Spinal cord (tissue), 10 donors: ENCODE results near the gene CTPS2. TPM values are rescaled to one million over a fixed set of nuclear protein-coding genes. Genes with fewer than 3 reads are reported as not detected.

ENCODE experiments used
- DNase-seq, 6 donors: peaks; one replicate each; pipeline versions ENCODE4 v3.0.0 to v3.0.0-alpha.2; 2013 to 2015; ENCODE audit warnings: low spot score in 6 of 6, low read depth in 4 of 6
- H3K27ac ChIP-seq: one replicate; pipeline ENCODE4 v1.5.1; 2013; ENCODE audit warnings: low read depth, low read length, control low read depth
- H3K27me3 ChIP-seq: one replicate; pipeline ENCODE4 v1.6.1; 2013; ENCODE audit warnings: low read length; ENCODE audit not compliant: control insufficient read depth, insufficient read depth
- H3K36me3 ChIP-seq: one replicate; pipeline ENCODE4 v1.6.1; 2013; ENCODE audit warnings: low read length; ENCODE audit not compliant: control insufficient read depth, insufficient read depth
- H3K4me1 ChIP-seq: one replicate; pipeline ENCODE4 v1.6.1; 2013; ENCODE audit warnings: low read length; ENCODE audit not compliant: control insufficient read depth, insufficient read depth
- H3K4me3 ChIP-seq: one replicate; pipeline ENCODE4 v1.5.1; 2013; ENCODE audit warnings: low read depth, low read length, control low read depth
- H3K9me3 ChIP-seq: one replicate; pipeline ENCODE4 v1.6.1; 2013; ENCODE audit warnings: low read length; ENCODE audit not compliant: control insufficient read depth, insufficient read depth
- WGBS: methylation state at CpG from one replicate; pipeline ENCODE4 v1.1.5; 2013; ENCODE audit warnings: missing lambda C conversion rate; ENCODE audit not compliant: insufficient coverage; 5-methylcytosine and 5-hydroxymethylcytosine counted together
- polyA plus RNA-seq, 2 donors: library from polyadenylated mRNA; unstranded; fragments of 120-200 nt; gene quantifications; one replicate each; pipeline ENCODE4 v1.2.1, GENCODE V29; 2013; ENCODE audit not compliant: insufficient read length in 2 of 2
- small RNA-seq: library from RNA; depleted of rRNA; stranded (forward); fragments of <200 nt; gene quantifications from one replicate; pipeline ENCODE3, GENCODE V24; 2014; ENCODE audit warnings: low replicate concordance
- total RNA-seq, 2 donors: library from RNA; depleted of rRNA in 1 of 2; stranded (reverse); fragments of 120-200 nt in 1 of 2; fragments of >200 nt in 1 of 2; gene quantifications; one replicate each; pipeline versions ENCODE4 v1.2.3 to v1.2.4, GENCODE V29; 2013 to 2014
- donor health status: healthy.

The CTPS2 gene
- total and polyA plus RNA-seq, 4 donors: 23.8 to 28.9 (median 26.1) TPM

GRCh38 chrX:16560173-16560572, 152.3 kb downstream of the CTPS2 start:
- Histone ChIP-seq H3K27ac (no peak overlapping the region), H3K9me3 (no peaks in the 10 kb centered on the region), H3K4me3 (no peak overlapping the region), H3K27me3 (peaks cover 24% of the 10 kb centered on the region), H3K4me1 (no peaks in the 10 kb centered on the region), H3K36me3 (no peaks in the 10 kb centered on the region)
- WGBS: 100% methylated on average over 1 of the region's 4 CpGs
- DNase-seq: no peak

GRCh38 chrX:16559206-16559619, 153.3 kb downstream of the CTPS2 start:
- Histone ChIP-seq H3K36me3 (no peaks in the 10 kb centered on the region), H3K27ac (no peak overlapping the region), H3K27me3 (peaks cover 22% of the 10 kb centered on the region), H3K9me3 (no peaks in the 10 kb centered on the region), H3K4me3 (no peak overlapping the region), H3K4me1 (no peaks in the 10 kb centered on the region)
- no CpG with 5 or more reads among the region's 1 CpG for WGBS
- no peak for DNase-seq

DNA sequence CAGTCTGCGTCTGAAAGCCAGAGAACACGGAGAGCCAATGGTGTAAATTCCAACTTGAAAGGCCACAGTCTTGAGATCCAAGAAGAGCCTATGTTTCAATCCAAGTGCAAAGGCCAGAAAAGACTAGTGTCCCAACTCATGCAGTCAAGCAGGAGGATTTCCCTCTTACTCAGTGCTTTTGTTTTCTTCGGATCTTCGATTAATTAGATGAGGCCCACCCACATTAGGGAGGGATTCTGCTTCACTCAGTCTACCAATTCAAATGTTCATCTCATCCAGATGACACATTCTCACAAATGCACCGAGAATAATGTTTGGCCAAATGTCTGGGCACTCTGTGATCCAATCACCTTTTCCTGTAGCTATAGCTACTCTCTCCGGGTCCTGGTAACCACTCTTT, 154.0 kb downstream of the CTPS2 start:
- DNase-seq: no peak
- no peak overlapping the region for H3K4me3 ChIP-seq
- no peaks in the 10 kb centered on the region for H3K9me3 ChIP-seq
- H3K27ac ChIP-seq: no peak overlapping the region
- H3K27me3 ChIP-seq: peaks cover 22% of the 10 kb centered on the region
- no peaks in the 10 kb centered on the region for H3K4me1 ChIP-seq
- WGBS: 91% methylated on average over 6 of the region's 6 CpGs
- H3K36me3 ChIP-seq: no peaks in the 10 kb centered on the region

- no CpG with 5 or more reads among the region's 3 CpGs for WGBS
- Histone ChIP-seq H3K4me3 (no peak overlapping the region), H3K27me3 (peaks cover 27% of the 10 kb centered on the region), H3K27ac (no peak overlapping the region), H3K9me3 (no peaks in the 10 kb centered on the region), H3K36me3 (no peaks in the 10 kb centered on the region), H3K4me1 (no peaks in the 10 kb centered on the region)
- DNase-seq: no peak
These were observed 159.9 kb downstream of the CTPS2 start for GRCh38 chrX:16552546-16552945.

DNA sequence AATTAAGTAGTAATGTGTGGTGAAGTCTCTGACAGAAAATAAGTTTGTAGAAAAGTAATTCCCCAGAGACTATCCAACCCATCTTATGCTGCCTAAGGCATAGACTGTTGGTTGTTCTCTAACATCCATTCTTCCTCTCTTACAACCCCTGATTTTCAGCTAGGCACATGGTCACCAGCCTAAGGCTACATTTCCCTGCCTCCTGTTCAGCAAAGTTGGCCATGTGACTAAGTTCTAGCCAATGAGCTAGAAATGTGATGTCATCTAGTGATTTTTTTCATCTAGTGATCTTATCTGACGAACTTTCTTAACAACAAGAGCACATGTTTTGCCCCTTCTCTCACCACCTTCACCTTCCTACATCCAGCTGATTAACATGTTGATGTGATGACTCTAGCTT, 164.8 kb downstream of the CTPS2 start:
- Histone ChIP-seq H3K4me1 (no peaks in the 10 kb centered on the region), H3K4me3 (no peak overlapping the region), H3K36me3 (no peaks in the 10 kb centered on the region), H3K27me3 (peaks cover 30% of the 10 kb centered on the region), H3K27ac (no peak overlapping the region), H3K9me3 (no peaks in the 10 kb centered on the region)
- no peak for DNase-seq
- WGBS: no CpG with 5 or more reads among the region's 1 CpG

GRCh38 chrX:16544969-16545368, 167.5 kb downstream of the CTPS2 start:
- H3K27me3 ChIP-seq: peaks cover 14% of the 10 kb centered on the region
- H3K27ac ChIP-seq: no peak overlapping the region
- WGBS: 50% methylated on average over 2 of the region's 3 CpGs
- no peaks in the 10 kb centered on the region for H3K9me3 ChIP-seq
- no peak overlapping the region for H3K4me3 ChIP-seq
- no peaks in the 10 kb centered on the region for H3K4me1 ChIP-seq
- no peak for DNase-seq
- no peaks in the 10 kb centered on the region for H3K36me3 ChIP-seq

Small RNA genes lying within 50 kb of the gene (small RNA-seq; reads per million reads assigned to genes)
- gene MIR548AM: not detected

Other genes starting within 250 kb of the CTPS2 start
- gene S100G, start 62.5 kb downstream of the CTPS2 start, total RNA-seq: not detected
- gene S100G, start 62.5 kb downstream of the CTPS2 start, polyA plus RNA-seq: under 1 TPM in 1 of 2 donors, not detected in 1; 0.36 TPM
- 10 to 100 TPM; 24.1 to 31.8 TPM for gene SYAP1, start 6.9 kb upstream of the CTPS2 start, total RNA-seq
- 10 to 100 TPM; 20.6 to 23.5 TPM for gene SYAP1, start 6.9 kb upstream of the CTPS2 start, polyA plus RNA-seq
- 10 to 100 TPM; 11.0 to 11.7 TPM for gene TXLNG, start 73.8 kb upstream of the CTPS2 start, total RNA-seq
- gene TXLNG, start 73.8 kb upstream of the CTPS2 start, polyA plus RNA-seq: 10 to 100 TPM; 10.8 to 11.8 TPM
- 100 to 1,000 TPM; 140 to 149 TPM for gene RBBP7, start 157.7 kb upstream of the CTPS2 start, total RNA-seq
- gene RBBP7, start 157.7 kb upstream of the CTPS2 start, polyA plus RNA-seq: 100 to 1,000 TPM; 128 to 135 TPM
- gene REPS2, start 234.0 kb upstream of the CTPS2 start, total RNA-seq: 10 to 100 TPM; 35.1 to 61.1 TPM
- gene REPS2, start 234.0 kb upstream of the CTPS2 start, polyA plus RNA-seq: 10 to 100 TPM; 13.4 to 17.2 TPM